D341Med (cell line): Measurements from ENCODE around the gene PHOSPHO2.

Experiments used
- DNase-seq: peaks from one replicate; pipeline ENCODE4 v3.0.0; 2012; ENCODE audit warnings: low spot score

The PHOSPHO2 gene

GRCh38 chr2:169694113-169694893 is at the start of gene PHOSPHO2, which contains the start of gene CFAP210:
PHOSPHO2 (plus strand) TSS chr2:169694469; CDS start chr2:169700972, 6,503 bp downstream.
CFAP210 (minus strand) TSS chr2:169694405; CDS start chr2:169694327, 78 bp downstream.
- DNase-seq: peak; percentile 96

GRCh38 chr2:169647496-169647895 is 46.8 kb upstream of the PHOSPHO2 start:
- no peak for DNase-seq

- DNase-seq: no peak
These were observed 45.0 kb upstream of the PHOSPHO2 start for GRCh38 chr2:169649278-169649677.

GRCh38 chr2:169653636-169654035 is 40.6 kb upstream of the PHOSPHO2 start:
- no peak for DNase-seq

GRCh38 chr2:169656164-169656563 is 38.1 kb upstream of the PHOSPHO2 start:
- no peak for DNase-seq

GRCh38 chr2:169658877-169659276 is 35.4 kb upstream of the PHOSPHO2 start:
- no peak for DNase-seq

- no peak for DNase-seq
These were observed 34.9 kb upstream of the PHOSPHO2 start for GRCh38 chr2:169659320-169659719.

GRCh38 chr2:169661265-169661664 is 33.0 kb upstream of the PHOSPHO2 start:
- no peak for DNase-seq

GRCh38 chr2:169662744-169663143 is 31.5 kb upstream of the PHOSPHO2 start:
- DNase-seq: no peak

- DNase-seq: no peak
These were observed 31.0 kb upstream of the PHOSPHO2 start for GRCh38 chr2:169663247-169663646.

GRCh38 chr2:169664600-169664977 is 29.7 kb upstream of the PHOSPHO2 start:
- no peak for DNase-seq

GRCh38 chr2:169664978-169665930 is 29.0 kb upstream of the PHOSPHO2 start:
- no peak for DNase-seq

GRCh38 chr2:169667583-169667982 is 26.7 kb upstream of the PHOSPHO2 start:
- DNase-seq: no peak

GRCh38 chr2:169670215-169670651 is 24.0 kb upstream of the PHOSPHO2 start:
- DNase-seq: no peak

- DNase-seq: no peak
These were observed 23.3 kb upstream of the PHOSPHO2 start for GRCh38 chr2:169670937-169671336.

- DNase-seq: no peak
These were observed 21.9 kb upstream of the PHOSPHO2 start for GRCh38 chr2:169672406-169672805.

- no peak for DNase-seq
These were observed 21.2 kb upstream of the PHOSPHO2 start for GRCh38 chr2:169673106-169673505.

- DNase-seq: no peak
These were observed 20.3 kb upstream of the PHOSPHO2 start for GRCh38 chr2:169673921-169674320.

GRCh38 chr2:169676357-169676756 is 17.9 kb upstream of the PHOSPHO2 start:
- no peak for DNase-seq

GRCh38 chr2:169676850-169677249 is 17.4 kb upstream of the PHOSPHO2 start:
- DNase-seq: no peak

- DNase-seq: no peak
These were observed 11.2 kb upstream of the PHOSPHO2 start for GRCh38 chr2:169683054-169683424.

GRCh38 chr2:169683425-169684134 is 10.7 kb upstream of the PHOSPHO2 start:
- DNase-seq: no peak
